ENCODE results near the gene TGFB1. TPM values are rescaled to one million over a fixed set of nuclear protein-coding genes. Genes with fewer than 3 reads are reported as not detected.

Gene TGFB1
- polyA plus RNA-seq, 1 donor (not counting 4 experiments of a cell fraction or from before 2014, with no cell fraction given): 5.8 TPM

DNA sequence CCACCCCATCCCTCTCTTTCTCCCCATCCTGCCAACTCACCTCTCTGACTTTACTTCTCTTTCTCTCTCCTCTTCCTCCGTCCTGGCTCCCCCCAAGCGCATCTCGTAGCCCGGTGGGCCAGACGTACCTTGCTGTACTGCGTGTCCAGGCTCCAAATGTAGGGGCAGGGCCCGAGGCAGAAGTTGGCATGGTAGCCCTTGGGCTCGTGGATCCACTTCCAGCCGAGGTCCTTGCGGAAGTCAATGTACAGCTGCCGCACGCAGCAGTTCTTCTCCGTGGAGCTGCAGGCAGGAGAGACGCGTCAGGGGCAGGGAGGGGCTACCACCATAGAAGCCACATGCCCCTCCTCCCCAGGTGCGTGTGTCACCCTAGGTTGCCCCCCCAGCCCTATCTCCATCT, 21.7 kb downstream of the TGFB1 start:
- Histone ChIP-seq H3K9me1 (ENCODE audit: control insufficient read depth, extremely low read depth, insufficient read depth, low read length) (no peaks in the 10 kb centered on the region), H3K36me3 (ENCODE audit: control insufficient read depth in 2 of 2, extremely low read depth in 1 of 2, insufficient read depth in 2 of 2, low read length in 2 of 2) (peaks cover 6 to 16% of the 10 kb centered on the region in 2 experiments), H3K27ac (ENCODE audit: control insufficient read depth, insufficient read depth, low read length) (no peak overlapping the region), H3K4me2 (ENCODE audit: control insufficient read depth, extremely low read depth, insufficient read depth, low read depth, low read length) (no peak overlapping the region), H3K4me3 (ENCODE audit: control insufficient read depth in 2 of 3, extremely low read depth in 1 of 3, insufficient read depth in 2 of 3, low read depth in 1 of 3, low read length in 3 of 3) (no peak overlapping the region), H3K79me2 (ENCODE audit: control insufficient read depth, insufficient read depth, low read length) (no peaks in the 10 kb centered on the region), H3K27me3 (ENCODE audit: control insufficient read depth, extremely low read depth, insufficient read depth, low read length) (no peaks in the 10 kb centered on the region), H3K9me3 (ENCODE audit: control insufficient read depth, low read depth, low read length) (no peaks in the 10 kb centered on the region), H4K20me1 (ENCODE audit: control insufficient read depth, extremely low read depth, insufficient read depth, low read length) (peaks cover 3% of the 10 kb centered on the region), H3K9ac (ENCODE audit: control insufficient read depth, extremely low read depth, insufficient read depth, low read length) (no peak overlapping the region), H3K4me1 (ENCODE audit: control insufficient read depth, extremely low read depth, insufficient read depth, low read length) (peaks cover 22% of the 10 kb centered on the region), H2AFZ (ENCODE audit: control insufficient read depth, low read length) (no peak overlapping the region)
- no peak for DNase-seq (ENCODE audit: low read depth, low spot score)
- FAIRE-seq: no peak
- TF ChIP-seq CTCF (optimal IDR thresholded peaks at IDR 0.05 in 1 of 3, IDR thresholded peaks at IDR 0.05 in 1 of 3, conservative IDR thresholded peaks at IDR 0.05 in 1 of 3; ENCODE audit: extremely low read depth in 1 of 3, insufficient read depth in 2 of 3, low read length in 3 of 3): no peak
- TF ChIP-seq EZH2 (IDR thresholded peaks at IDR 0.05; ENCODE audit: low read length): no peak
- dilution Hi-C loops (cut with MboI; ENCODE audit: extremely low pct_ligation_motif_present, low sequenced_read_pairs): no loop called here

DNA sequence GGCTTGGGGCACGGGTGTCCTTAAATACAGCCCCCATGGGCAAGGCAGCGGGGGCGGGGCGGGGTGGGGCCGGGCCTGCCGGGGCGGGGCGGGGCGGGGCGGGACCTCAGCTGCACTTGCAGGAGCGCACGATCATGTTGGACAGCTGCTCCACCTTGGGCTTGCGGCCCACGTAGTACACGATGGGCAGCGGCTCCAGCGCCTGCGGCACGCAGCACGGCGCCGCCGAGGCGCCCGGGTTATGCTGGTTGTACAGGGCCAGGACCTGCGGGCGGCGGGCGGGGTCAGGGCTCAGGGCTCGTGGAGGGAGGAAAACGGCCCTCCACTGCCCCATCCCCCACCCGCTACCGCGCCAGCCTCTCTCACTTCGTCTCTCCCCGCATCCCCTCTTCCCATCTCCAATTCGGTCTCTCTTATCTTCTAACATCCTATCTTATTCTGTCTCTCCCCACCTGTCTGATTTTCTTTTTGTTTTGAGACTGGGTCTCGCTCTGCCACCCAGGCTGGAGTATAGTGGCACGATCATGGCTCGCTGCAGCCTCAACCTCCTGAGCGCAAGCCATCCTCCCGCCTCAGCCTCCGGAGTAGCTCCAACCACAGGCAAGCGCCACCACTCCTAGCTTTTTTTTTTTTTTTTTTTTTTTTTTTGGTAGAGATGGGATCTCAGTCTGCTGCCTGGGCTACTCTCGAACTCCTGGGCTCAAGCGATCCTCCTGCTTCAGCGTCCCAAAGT, 22.6 kb downstream of the TGFB1 start:
- FAIRE-seq: no peak
- dilution Hi-C loops (cut with MboI; ENCODE audit: extremely low pct_ligation_motif_present, low sequenced_read_pairs): no loop called here
- H3K79me2 ChIP-seq (ENCODE audit: control insufficient read depth, insufficient read depth, low read length): peaks cover 2% of the 10 kb centered on the region

More for the DNA sequence above, 22.6 kb downstream of the TGFB1 start:
- no peaks in the 10 kb centered on the region for H3K27me3 ChIP-seq (ENCODE audit: control insufficient read depth, extremely low read depth, insufficient read depth, low read length)
- no peak overlapping the region for H3K4me3 ChIP-seq (ENCODE audit: control insufficient read depth in 2 of 3, extremely low read depth in 1 of 3, insufficient read depth in 2 of 3, low read depth in 1 of 3, low read length in 3 of 3)
- no peak overlapping the region for H3K9ac ChIP-seq (ENCODE audit: control insufficient read depth, extremely low read depth, insufficient read depth, low read length)
- peaks cover 12 to 14% of the 10 kb centered on the region in 2 experiments for H3K36me3 ChIP-seq (ENCODE audit: control insufficient read depth in 2 of 2, extremely low read depth in 1 of 2, insufficient read depth in 2 of 2, low read length in 2 of 2)
- peaks cover 3% of the 10 kb centered on the region for H4K20me1 ChIP-seq (ENCODE audit: control insufficient read depth, extremely low read depth, insufficient read depth, low read length)
- H3K9me1 ChIP-seq (ENCODE audit: control insufficient read depth, extremely low read depth, insufficient read depth, low read length): no peaks in the 10 kb centered on the region
- H3K9me3 ChIP-seq (ENCODE audit: control insufficient read depth, low read depth, low read length): no peaks in the 10 kb centered on the region
- H3K4me2 ChIP-seq (ENCODE audit: control insufficient read depth, extremely low read depth, insufficient read depth, low read depth, low read length): no peak overlapping the region
- no peak overlapping the region for H3K27ac ChIP-seq (ENCODE audit: control insufficient read depth, insufficient read depth, low read length)
- peaks cover 27% of the 10 kb centered on the region for H3K4me1 ChIP-seq (ENCODE audit: control insufficient read depth, extremely low read depth, insufficient read depth, low read length)
- TF ChIP-seq CTCF (optimal IDR thresholded peaks at IDR 0.05 in 1 of 3, IDR thresholded peaks at IDR 0.05 in 1 of 3, conservative IDR thresholded peaks at IDR 0.05 in 1 of 3; ENCODE audit: extremely low read depth in 1 of 3, insufficient read depth in 2 of 3, low read length in 3 of 3): no peak
- TF ChIP-seq EZH2 (IDR thresholded peaks at IDR 0.05; ENCODE audit: low read length): no peak
- DNase-seq (ENCODE audit: low read depth, low spot score): no peak
- H2AFZ ChIP-seq (ENCODE audit: control insufficient read depth, low read length): no peak overlapping the region
